BE2C (cell line): Measurements from ENCODE around the gene ALCAM.
A peak's percentile ranks its signal among the peaks of the same experiment; 100 is the strongest.

Experiments used
- DNase-seq: peaks from one replicate; pipeline ENCODE4 v3.0.0-alpha.2; 2020
- H3K27me3 ChIP-seq: fragments of 250-450 bp; sonication (Bioruptor Pico); 2 replicates; pipeline ENCODE4 v1.5.1; 2020; ENCODE audit warnings: mild to moderate bottlenecking
- H3K36me3 ChIP-seq: fragments of 250-450 bp; sonication (Bioruptor Pico); 2 replicates; pipeline ENCODE4 v1.5.1; 2020; ENCODE audit warnings: mild to moderate bottlenecking
- H3K4me1 ChIP-seq: fragments of 250-450 bp; sonication (Bioruptor Pico); 2 replicates; pipeline ENCODE4 v1.5.1; 2020
- H3K4me3 ChIP-seq: 2 replicates; pipeline ENCODE4 v1.5.1; 2011; ENCODE audit warnings: low read depth, low read length
- H3K9me3 ChIP-seq: fragments of 250-450 bp; sonication (Bioruptor Pico); 2 replicates; pipeline ENCODE4 v1.5.1; 2020
- CTCF ChIP-seq: IDR thresholded peaks from 2 replicates; pipeline ENCODE4 v1.5.1; 2012; ENCODE audit warnings: mild to moderate bottlenecking, low read depth, low read length

ALCAM gene

GRCh38 chr3:105533960-105534359 is 167.3 kb downstream of the ALCAM start:
- Histone ChIP-seq H3K9me3 (no peaks in the 10 kb centered on the region), H3K4me3 (no peak overlapping the region), H3K36me3 (peaks cover 62% of the 10 kb centered on the region), H3K4me1 (peaks cover 12% of the 10 kb centered on the region), H3K27me3 (no peaks in the 10 kb centered on the region)
- no peak for DNase-seq
- no peak for TF ChIP-seq CTCF

DNA sequence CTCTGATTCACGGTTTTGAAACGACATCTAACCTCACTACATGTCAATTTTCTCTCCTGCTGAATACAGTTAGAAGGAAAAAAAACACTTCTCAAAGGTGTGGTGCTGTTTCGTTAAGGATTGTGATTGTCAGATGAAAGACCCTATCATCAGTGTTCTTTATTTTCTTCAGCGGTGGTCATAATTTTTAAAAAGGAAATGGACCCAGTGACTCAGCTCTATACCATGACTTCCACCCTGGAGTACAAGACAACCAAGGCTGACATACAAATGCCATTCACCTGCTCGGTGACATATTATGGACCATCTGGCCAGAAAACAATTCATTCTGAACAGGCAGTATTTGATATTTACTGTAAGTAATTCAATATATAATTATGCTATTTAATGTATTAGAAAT is 167.8 kb downstream of the ALCAM start:
- Histone ChIP-seq H3K27me3 (no peaks in the 10 kb centered on the region), H3K9me3 (no peaks in the 10 kb centered on the region), H3K4me3 (no peak overlapping the region), H3K36me3 (peaks cover 61% of the 10 kb centered on the region), H3K4me1 (peaks cover 15% of the 10 kb centered on the region)
- no peak for DNase-seq
- no peak for TF ChIP-seq CTCF

DNA sequence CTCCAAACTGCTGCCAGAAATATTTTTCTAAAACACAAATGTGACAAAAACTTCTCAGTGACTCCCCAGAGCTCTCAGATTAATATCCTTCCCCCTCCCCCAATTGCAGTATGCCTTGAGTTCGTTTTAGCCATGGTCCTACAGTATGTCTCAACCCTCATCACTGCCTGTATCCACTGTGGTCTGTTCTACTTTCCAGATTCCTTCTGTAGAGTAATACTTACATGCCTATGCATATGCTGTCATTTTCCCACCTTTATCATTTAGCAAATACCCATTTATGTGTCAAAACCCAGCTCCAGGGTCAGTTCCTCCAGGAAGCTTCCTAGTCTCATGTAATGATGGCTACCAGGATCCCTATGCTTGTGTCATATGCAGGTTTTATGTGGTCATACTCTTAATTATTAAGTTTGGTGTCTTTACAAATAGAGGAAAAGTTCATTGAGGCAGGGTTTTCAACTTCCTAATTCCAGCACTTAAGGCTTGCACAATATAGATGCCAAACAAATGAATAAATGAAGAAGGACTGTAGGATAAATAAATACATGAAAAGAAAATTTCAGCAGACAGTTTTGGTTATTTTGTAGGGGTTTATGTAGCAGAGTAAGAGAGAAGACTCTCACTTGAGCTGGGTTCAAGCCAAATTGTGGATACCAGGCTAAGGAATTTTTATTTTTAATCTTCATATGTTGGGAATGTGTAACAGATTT is 170.8 kb downstream of the ALCAM start:
- peaks cover 75% of the 10 kb centered on the region for H3K36me3 ChIP-seq
- peaks cover 15% of the 10 kb centered on the region for H3K4me1 ChIP-seq
- no peak for TF ChIP-seq CTCF
- no peaks in the 10 kb centered on the region for H3K9me3 ChIP-seq
- no peak overlapping the region for H3K4me3 ChIP-seq
- DNase-seq: no peak
- H3K27me3 ChIP-seq: no peaks in the 10 kb centered on the region

DNA sequence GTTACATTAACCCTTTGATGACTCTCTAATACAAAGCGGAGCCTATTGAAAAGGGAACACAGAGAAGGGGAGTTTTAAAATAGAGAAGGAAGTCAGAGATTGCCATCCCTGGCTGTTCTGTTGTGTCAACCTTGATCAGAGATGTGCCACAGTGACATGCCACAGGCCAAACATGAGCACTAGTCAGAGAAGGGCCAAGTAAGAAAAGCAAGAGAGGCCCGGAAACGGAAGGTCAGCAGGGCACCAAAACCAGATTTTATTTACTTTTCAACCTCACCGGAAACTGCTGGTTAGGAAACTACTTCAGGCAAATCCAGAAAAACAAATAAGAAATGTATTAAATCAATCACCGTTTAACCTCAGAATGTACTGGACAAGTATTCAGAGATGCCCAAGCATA is 171.8 kb downstream of the ALCAM start:
- H3K36me3 ChIP-seq: peaks cover 75% of the 10 kb centered on the region
- TF ChIP-seq CTCF: no peak
- peak; percentile 61 for DNase-seq
- H3K4me3 ChIP-seq: no peak overlapping the region
- H3K4me1 ChIP-seq: peaks cover 15% of the 10 kb centered on the region
- no peaks in the 10 kb centered on the region for H3K27me3 ChIP-seq
- no peaks in the 10 kb centered on the region for H3K9me3 ChIP-seq

- no peaks in the 10 kb centered on the region for H3K9me3 ChIP-seq
- H3K4me3 ChIP-seq: no peak overlapping the region
- peaks cover 15% of the 10 kb centered on the region for H3K4me1 ChIP-seq
- no peak for TF ChIP-seq CTCF
- H3K36me3 ChIP-seq: peaks cover 75% of the 10 kb centered on the region
- no peaks in the 10 kb centered on the region for H3K27me3 ChIP-seq
- no peak for DNase-seq
Measured at GRCh38 chr3:105539897-105540296, 173.2 kb downstream of the ALCAM start.

DNA sequence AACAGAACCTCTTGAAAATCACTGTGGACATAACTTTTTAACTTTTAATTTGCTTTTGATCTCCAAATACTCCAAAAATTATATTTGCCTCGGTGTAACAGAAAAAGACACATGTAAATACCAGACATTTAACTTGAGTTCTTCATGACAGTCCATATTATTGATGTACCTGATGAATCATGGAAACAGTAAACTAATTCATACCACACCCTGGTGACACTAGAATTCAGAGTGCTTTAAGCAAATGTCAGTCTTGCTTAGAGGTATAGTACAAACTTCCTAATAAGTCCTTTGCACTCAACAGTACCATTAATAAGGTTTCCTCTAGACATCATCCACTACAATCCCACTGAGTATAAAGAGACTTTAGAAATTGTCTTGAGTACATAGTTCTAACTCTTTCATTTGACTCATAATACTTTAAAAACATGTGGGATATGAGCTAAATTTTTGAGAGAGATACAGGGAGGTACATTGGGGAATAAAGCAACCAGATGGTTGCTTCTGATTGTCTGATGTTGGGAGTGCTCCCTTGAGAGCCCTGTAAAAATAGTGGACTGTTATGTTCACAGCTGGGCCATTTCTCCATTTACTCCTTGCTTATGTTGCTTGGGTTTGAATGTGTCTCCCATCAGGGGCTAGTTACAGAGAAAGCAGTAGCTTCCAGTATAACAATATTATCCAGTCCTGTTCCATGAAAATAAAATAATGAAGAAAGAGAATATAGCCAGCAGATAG is 175.7 kb downstream of the ALCAM start:
- Histone ChIP-seq H3K4me3 (no peak overlapping the region), H3K9me3 (no peaks in the 10 kb centered on the region), H3K27me3 (no peaks in the 10 kb centered on the region), H3K36me3 (peaks cover 83% of the 10 kb centered on the region), H3K4me1 (peaks cover 13% of the 10 kb centered on the region)
- TF ChIP-seq CTCF: no peak
- DNase-seq: no peak
